ENCODE data around the gene ADARB1.

Gene ADARB1

DNA sequence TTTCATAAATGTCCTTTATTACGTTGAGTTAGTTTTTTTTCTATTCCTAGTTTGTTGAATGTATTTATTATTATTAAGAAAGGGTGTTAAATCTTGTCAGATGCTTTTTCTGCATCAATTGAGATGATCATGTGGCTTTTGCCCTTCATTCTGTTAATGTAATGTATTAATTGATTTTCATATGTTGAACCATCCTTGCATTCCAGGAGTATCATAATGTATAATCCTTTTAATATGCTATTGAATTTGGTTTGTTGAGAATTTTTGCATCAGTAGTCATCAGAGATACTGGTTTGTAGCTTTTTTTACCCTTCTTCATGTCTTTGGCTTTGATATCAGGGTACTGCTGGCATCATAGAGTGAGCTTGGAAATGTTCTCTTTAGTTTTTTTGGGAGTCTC, 113.3 kb downstream of the ADARB1 start:
- Histone ChIP-seq H3K4me3 (ENCODE audit: extremely low read depth, insufficient read depth, low read length, poor library complexity, severe bottlenecking) (no peak overlapping the region), H3K4me1 (ENCODE audit: control insufficient read depth, insufficient read depth, low read length, poor library complexity, severe bottlenecking) (no peaks in the 10 kb centered on the region), H3K36me3 (ENCODE audit: control insufficient read depth, insufficient read depth, low read length) (peaks cover 57% of the 10 kb centered on the region), H3K9me3 (ENCODE audit: control insufficient read depth, low read length) (peaks cover 26% of the 10 kb centered on the region), H3K27ac (ENCODE audit: low read depth, low read length, severe bottlenecking) (no peak overlapping the region)
- WGBS, 2 experiments (ENCODE audit: insufficient coverage in 2 of 2): no CpG with 5 or more reads among the region's 1 CpG

GRCh38 chr21:45190013-45190412, 115.6 kb downstream of the ADARB1 start:
- Histone ChIP-seq H3K36me3 (ENCODE audit: control insufficient read depth, insufficient read depth, low read length) (peaks cover 46% of the 10 kb centered on the region), H3K4me3 (ENCODE audit: extremely low read depth, insufficient read depth, low read length, poor library complexity, severe bottlenecking) (no peak overlapping the region), H3K27ac (ENCODE audit: low read depth, low read length, severe bottlenecking) (no peak overlapping the region), H3K4me1 (ENCODE audit: control insufficient read depth, insufficient read depth, low read length, poor library complexity, severe bottlenecking) (no peaks in the 10 kb centered on the region), H3K9me3 (ENCODE audit: control insufficient read depth, low read length) (peaks cover 26% of the 10 kb centered on the region)
- WGBS, 2 experiments (ENCODE audit: insufficient coverage in 2 of 2): 80% methylated on average over 1 of the region's 2 CpGs; no CpG with 5 or more reads in 1 of the 2 experiments

DNA sequence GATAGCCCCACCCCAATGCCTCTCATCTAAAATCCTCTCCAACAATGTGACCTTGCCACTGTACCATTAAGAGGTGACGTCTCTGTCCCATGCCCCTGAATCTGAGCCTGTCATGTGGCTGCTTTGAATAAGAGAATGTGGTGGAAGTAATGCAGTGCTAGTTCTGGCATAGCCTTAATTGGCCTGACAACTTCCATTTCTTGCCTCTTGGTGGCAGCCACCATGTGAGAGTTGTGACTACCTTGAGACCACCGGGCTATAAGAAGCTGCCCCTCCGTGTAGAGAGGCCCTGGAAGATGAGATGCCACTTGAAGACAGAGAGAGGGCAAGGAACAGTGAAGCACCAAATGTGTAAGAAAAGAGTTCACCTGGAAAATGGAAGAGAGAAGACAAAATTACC, 118.0 kb downstream of the ADARB1 start:
- 23 to 31% methylated on average over 2 of the region's 3 CpGs for WGBS, 2 experiments (ENCODE audit: insufficient coverage in 2 of 2)
- H3K4me1 ChIP-seq (ENCODE audit: control insufficient read depth, insufficient read depth, low read length, poor library complexity, severe bottlenecking): no peaks in the 10 kb centered on the region
- H3K9me3 ChIP-seq (ENCODE audit: control insufficient read depth, low read length): peaks cover 11% of the 10 kb centered on the region
- peaks cover 28% of the 10 kb centered on the region for H3K36me3 ChIP-seq (ENCODE audit: control insufficient read depth, insufficient read depth, low read length)
- H3K27ac ChIP-seq (ENCODE audit: low read depth, low read length, severe bottlenecking): no peak overlapping the region
- no peak overlapping the region for H3K4me3 ChIP-seq (ENCODE audit: extremely low read depth, insufficient read depth, low read length, poor library complexity, severe bottlenecking)

GRCh38 chr21:45196620-45197019, 122.2 kb downstream of the ADARB1 start:
- Histone ChIP-seq H3K36me3 (ENCODE audit: control insufficient read depth, insufficient read depth, low read length) (peaks cover 19% of the 10 kb centered on the region), H3K9me3 (ENCODE audit: control insufficient read depth, low read length) (no peaks in the 10 kb centered on the region), H3K4me1 (ENCODE audit: control insufficient read depth, insufficient read depth, low read length, poor library complexity, severe bottlenecking) (no peaks in the 10 kb centered on the region), H3K4me3 (ENCODE audit: extremely low read depth, insufficient read depth, low read length, poor library complexity, severe bottlenecking) (no peak overlapping the region), H3K27ac (ENCODE audit: low read depth, low read length, severe bottlenecking) (no peak overlapping the region)
- WGBS, 2 experiments (ENCODE audit: insufficient coverage in 2 of 2): 94 to 100% methylated on average over 4 of the region's 5 CpGs

- H3K4me3 ChIP-seq (ENCODE audit: extremely low read depth, insufficient read depth, low read length, poor library complexity, severe bottlenecking): no peak overlapping the region
- no peaks in the 10 kb centered on the region for H3K4me1 ChIP-seq (ENCODE audit: control insufficient read depth, insufficient read depth, low read length, poor library complexity, severe bottlenecking)
- no peaks in the 10 kb centered on the region for H3K9me3 ChIP-seq (ENCODE audit: control insufficient read depth, low read length)
- peaks cover 23% of the 10 kb centered on the region for H3K36me3 ChIP-seq (ENCODE audit: control insufficient read depth, insufficient read depth, low read length)
- WGBS, 2 experiments (ENCODE audit: insufficient coverage in 2 of 2): 84 to 95% methylated on average over 6 of the region's 7 CpGs
- H3K27ac ChIP-seq (ENCODE audit: low read depth, low read length, severe bottlenecking): no peak overlapping the region
Observed at GRCh38 chr21:45199201-45199600, 124.8 kb downstream of the ADARB1 start.

- Histone ChIP-seq H3K27ac (ENCODE audit: low read depth, low read length, severe bottlenecking) (no peak overlapping the region), H3K9me3 (ENCODE audit: control insufficient read depth, low read length) (no peaks in the 10 kb centered on the region), H3K4me1 (ENCODE audit: control insufficient read depth, insufficient read depth, low read length, poor library complexity, severe bottlenecking) (no peaks in the 10 kb centered on the region), H3K4me3 (ENCODE audit: extremely low read depth, insufficient read depth, low read length, poor library complexity, severe bottlenecking) (no peak overlapping the region), H3K36me3 (ENCODE audit: control insufficient read depth, insufficient read depth, low read length) (peaks cover 27% of the 10 kb centered on the region)
- WGBS, 2 experiments (ENCODE audit: insufficient coverage in 2 of 2): 93 to 98% methylated on average over 7 to 8 of the region's 8 CpGs
Observed at GRCh38 chr21:45200031-45200430, 125.7 kb downstream of the ADARB1 start.

- Histone ChIP-seq H3K9me3 (ENCODE audit: control insufficient read depth, low read length) (no peaks in the 10 kb centered on the region), H3K4me1 (ENCODE audit: control insufficient read depth, insufficient read depth, low read length, poor library complexity, severe bottlenecking) (no peaks in the 10 kb centered on the region), H3K4me3 (ENCODE audit: extremely low read depth, insufficient read depth, low read length, poor library complexity, severe bottlenecking) (no peak overlapping the region), H3K27ac (ENCODE audit: low read depth, low read length, severe bottlenecking) (no peak overlapping the region), H3K36me3 (ENCODE audit: control insufficient read depth, insufficient read depth, low read length) (peaks cover 31% of the 10 kb centered on the region)
- 90 to 94% methylated on average over 15 to 16 of the region's 16 CpGs for WGBS, 2 experiments (ENCODE audit: insufficient coverage in 2 of 2)
Observed at GRCh38 chr21:45200581-45201296, 126.4 kb downstream of the ADARB1 start.

DNA sequence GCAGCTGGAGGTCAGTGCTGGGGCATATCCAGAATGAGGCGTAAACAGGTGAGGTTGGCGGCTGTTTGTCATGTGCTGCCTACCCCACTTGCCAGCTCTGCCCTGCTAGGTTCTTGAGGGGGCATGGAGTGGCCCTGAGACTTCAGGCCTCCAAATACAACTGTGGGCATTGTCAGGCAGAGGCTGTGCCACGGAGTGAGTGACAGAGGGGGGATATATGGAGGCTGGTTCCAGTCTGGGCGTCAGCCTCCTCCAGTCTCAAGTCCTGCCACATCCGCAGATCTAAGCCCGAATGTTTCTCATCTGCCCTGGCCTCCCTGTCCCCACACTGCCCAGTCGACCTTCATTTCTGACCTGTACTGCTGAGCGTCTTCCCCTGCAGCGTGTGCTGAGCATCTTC, 128.0 kb downstream of the ADARB1 start:
- Histone ChIP-seq H3K9me3 (ENCODE audit: control insufficient read depth, low read length) (no peaks in the 10 kb centered on the region), H3K4me1 (ENCODE audit: control insufficient read depth, insufficient read depth, low read length, poor library complexity, severe bottlenecking) (no peaks in the 10 kb centered on the region), H3K36me3 (ENCODE audit: control insufficient read depth, insufficient read depth, low read length) (peaks cover 37% of the 10 kb centered on the region), H3K27ac (ENCODE audit: low read depth, low read length, severe bottlenecking) (no peak overlapping the region), H3K4me3 (ENCODE audit: extremely low read depth, insufficient read depth, low read length, poor library complexity, severe bottlenecking) (no peak overlapping the region)
- 92 to 96% methylated on average over 6 to 9 of the region's 9 CpGs for WGBS, 2 experiments (ENCODE audit: insufficient coverage in 2 of 2)

- Histone ChIP-seq H3K9me3 (ENCODE audit: control insufficient read depth, low read length) (no peaks in the 10 kb centered on the region), H3K4me3 (ENCODE audit: extremely low read depth, insufficient read depth, low read length, poor library complexity, severe bottlenecking) (no peak overlapping the region), H3K27ac (ENCODE audit: low read depth, low read length, severe bottlenecking) (no peak overlapping the region), H3K36me3 (ENCODE audit: control insufficient read depth, insufficient read depth, low read length) (peaks cover 34% of the 10 kb centered on the region), H3K4me1 (ENCODE audit: control insufficient read depth, insufficient read depth, low read length, poor library complexity, severe bottlenecking) (no peaks in the 10 kb centered on the region)
- WGBS, 2 experiments (ENCODE audit: insufficient coverage in 2 of 2): 74 to 88% methylated on average over 8 to 16 of the region's 16 CpGs
Observed at GRCh38 chr21:45202889-45203288, 128.5 kb downstream of the ADARB1 start.

GRCh38 chr21:45203983-45204382, 129.6 kb downstream of the ADARB1 start:
- WGBS, 2 experiments (ENCODE audit: insufficient coverage in 2 of 2): 90 to 96% methylated on average over 3 to 5 of the region's 8 CpGs
- peaks cover 33% of the 10 kb centered on the region for H3K36me3 ChIP-seq (ENCODE audit: control insufficient read depth, insufficient read depth, low read length)
- H3K9me3 ChIP-seq (ENCODE audit: control insufficient read depth, low read length): no peaks in the 10 kb centered on the region
- H3K4me3 ChIP-seq (ENCODE audit: extremely low read depth, insufficient read depth, low read length, poor library complexity, severe bottlenecking): no peak overlapping the region
- peaks cover 5% of the 10 kb centered on the region for H3K4me1 ChIP-seq (ENCODE audit: control insufficient read depth, insufficient read depth, low read length, poor library complexity, severe bottlenecking)
- H3K27ac ChIP-seq (ENCODE audit: low read depth, low read length, severe bottlenecking): no peak overlapping the region

- Histone ChIP-seq H3K4me3 (ENCODE audit: extremely low read depth, insufficient read depth, low read length, poor library complexity, severe bottlenecking) (no peak overlapping the region), H3K9me3 (ENCODE audit: control insufficient read depth, low read length) (no peaks in the 10 kb centered on the region), H3K4me1 (ENCODE audit: control insufficient read depth, insufficient read depth, low read length, poor library complexity, severe bottlenecking) (peaks cover 9% of the 10 kb centered on the region), H3K36me3 (ENCODE audit: control insufficient read depth, insufficient read depth, low read length) (peaks cover 37% of the 10 kb centered on the region), H3K27ac (ENCODE audit: low read depth, low read length, severe bottlenecking) (no peak overlapping the region)
- WGBS, 2 experiments (ENCODE audit: insufficient coverage in 2 of 2): 93 to 95% methylated on average over 8 to 10 of the region's 11 CpGs
Observed at GRCh38 chr21:45204395-45204794, 130.0 kb downstream of the ADARB1 start.

Data from mesodermal cell (in vitro differentiated cells).